Endothelial cell (in vitro differentiated cells): Measurements from ENCODE around the gene MORC4. TPM values are rescaled to one million over a fixed set of nuclear protein-coding genes. Genes with fewer than 3 reads are reported as not detected.

Experiments
- DNase-seq: peaks from one replicate; pipeline ENCODE4 v3.0.0; 2021; ENCODE audit warnings: low spot score
- H3K27ac Mint-ChIP-seq: one replicate; pipeline ENCODE4 v1.8.0; 2021; ENCODE audit warnings: mixed read lengths, inconsistent platforms; ENCODE audit not compliant: unreplicated experiment
- H3K27me3 Mint-ChIP-seq: one replicate; pipeline ENCODE4 v1.8.0; 2021; ENCODE audit warnings: mild to moderate bottlenecking, moderate library complexity, mixed read lengths, inconsistent platforms; ENCODE audit not compliant: unreplicated experiment
- H3K36me3 Mint-ChIP-seq: one replicate; pipeline ENCODE4 v1.8.0; 2021; ENCODE audit warnings: mild to moderate bottlenecking, low read depth, mixed read lengths, inconsistent platforms; ENCODE audit not compliant: unreplicated experiment
- H3K4me1 Mint-ChIP-seq: one replicate; pipeline ENCODE4 v1.8.0; 2021; ENCODE audit warnings: mild to moderate bottlenecking, mixed read lengths, inconsistent platforms; ENCODE audit not compliant: unreplicated experiment
- H3K4me3 Mint-ChIP-seq: one replicate; pipeline ENCODE4 v1.8.0; 2021; ENCODE audit warnings: mild to moderate bottlenecking, mixed read lengths, inconsistent platforms; ENCODE audit not compliant: unreplicated experiment
- H3K9me3 Mint-ChIP-seq: one replicate; pipeline ENCODE4 v1.8.0; 2021; ENCODE audit warnings: mixed read lengths, inconsistent platforms; ENCODE audit not compliant: unreplicated experiment
- total RNA-seq: library from RNA; stranded (reverse); fragmentation: NEBNext Ultra II Directional; extraction: Animal tissue kit (Norgen Biotek cat#: 25700); gene quantifications from one replicate; pipeline ENCODE4 v1.2.1, GENCODE V29; 2021; ENCODE audit not compliant: unreplicated experiment
- TF ChIP-seq, protein P1 (sequence below): fragments of 200-600 bp; sonication (generic); IDR thresholded peaks from one replicate; pipeline ENCODE4 v1.5.0; 2021; ENCODE audit warnings: antibody characterized with exemption; ENCODE audit not compliant: unreplicated experiment

MORC4 gene
- total RNA-seq, 1 donor from 2014 or later = 4.5 TPM

GRCh38 chrX:107008034-107008433, 8.0 kb upstream of the MORC4 start:
- no peaks in the 10 kb centered on the region for H3K36me3 Mint-ChIP-seq
- TF ChIP-seq, protein P1, sequence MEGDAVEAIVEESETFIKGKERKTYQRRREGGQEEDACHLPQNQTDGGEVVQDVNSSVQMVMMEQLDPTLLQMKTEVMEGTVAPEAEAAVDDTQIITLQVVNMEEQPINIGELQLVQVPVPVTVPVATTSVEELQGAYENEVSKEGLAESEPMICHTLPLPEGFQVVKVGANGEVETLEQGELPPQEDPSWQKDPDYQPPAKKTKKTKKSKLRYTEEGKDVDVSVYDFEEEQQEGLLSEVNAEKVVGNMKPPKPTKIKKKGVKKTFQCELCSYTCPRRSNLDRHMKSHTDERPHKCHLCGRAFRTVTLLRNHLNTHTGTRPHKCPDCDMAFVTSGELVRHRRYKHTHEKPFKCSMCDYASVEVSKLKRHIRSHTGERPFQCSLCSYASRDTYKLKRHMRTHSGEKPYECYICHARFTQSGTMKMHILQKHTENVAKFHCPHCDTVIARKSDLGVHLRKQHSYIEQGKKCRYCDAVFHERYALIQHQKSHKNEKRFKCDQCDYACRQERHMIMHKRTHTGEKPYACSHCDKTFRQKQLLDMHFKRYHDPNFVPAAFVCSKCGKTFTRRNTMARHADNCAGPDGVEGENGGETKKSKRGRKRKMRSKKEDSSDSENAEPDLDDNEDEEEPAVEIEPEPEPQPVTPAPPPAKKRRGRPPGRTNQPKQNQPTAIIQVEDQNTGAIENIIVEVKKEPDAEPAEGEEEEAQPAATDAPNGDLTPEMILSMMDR = no peak
- peaks cover 4% of the 10 kb centered on the region for H3K27me3 Mint-ChIP-seq
- H3K9me3 Mint-ChIP-seq = no peaks in the 10 kb centered on the region
- no peak for DNase-seq
- no peaks in the 10 kb centered on the region for H3K4me1 Mint-ChIP-seq
- H3K4me3 Mint-ChIP-seq = no peak overlapping the region
- H3K27ac Mint-ChIP-seq = no peak overlapping the region

- no peak overlapping the region for H3K27ac Mint-ChIP-seq
- TF ChIP-seq, protein P1 = no peak
- no peaks in the 10 kb centered on the region for H3K4me1 Mint-ChIP-seq
- H3K27me3 Mint-ChIP-seq = no peaks in the 10 kb centered on the region
- H3K36me3 Mint-ChIP-seq = no peaks in the 10 kb centered on the region
- no peaks in the 10 kb centered on the region for H3K9me3 Mint-ChIP-seq
- DNase-seq = peak; percentile 19
- H3K4me3 Mint-ChIP-seq = peak overlapping the region; percentile 81
Measured at GRCh38 chrX:106999002-106999975, 723 bp downstream of the MORC4 start.

GRCh38 chrX:106997611-106998010, 2.4 kb downstream of the MORC4 start:
- no peak overlapping the region for H3K4me3 Mint-ChIP-seq
- TF ChIP-seq, protein P1 = no peak
- no peak for DNase-seq

GRCh38 chrX:106995678-106996077, 4.3 kb downstream of the MORC4 start:
- no peak for DNase-seq
- no peaks in the 10 kb centered on the region for H3K36me3 Mint-ChIP-seq
- no peaks in the 10 kb centered on the region for H3K27me3 Mint-ChIP-seq
- H3K4me3 Mint-ChIP-seq = no peak overlapping the region
- no peaks in the 10 kb centered on the region for H3K9me3 Mint-ChIP-seq
- H3K27ac Mint-ChIP-seq = no peak overlapping the region
- no peaks in the 10 kb centered on the region for H3K4me1 Mint-ChIP-seq
- TF ChIP-seq, protein P1 = no peak

More at GRCh38 chrX:106997611-106998010, 2.4 kb downstream of the MORC4 start:
- no peaks in the 10 kb centered on the region for H3K4me1 Mint-ChIP-seq
- H3K36me3 Mint-ChIP-seq = no peaks in the 10 kb centered on the region
- H3K27ac Mint-ChIP-seq = no peak overlapping the region
- no peaks in the 10 kb centered on the region for H3K9me3 Mint-ChIP-seq
- H3K27me3 Mint-ChIP-seq = no peaks in the 10 kb centered on the region

GRCh38 chrX:106987488-106987887, 12.5 kb downstream of the MORC4 start:
- Mint-ChIP-seq H3K27ac (no peak overlapping the region), H3K4me3 (no peak overlapping the region), H3K4me1 (no peaks in the 10 kb centered on the region), H3K27me3 (no peaks in the 10 kb centered on the region), H3K9me3 (no peaks in the 10 kb centered on the region), H3K36me3 (no peaks in the 10 kb centered on the region)
- TF ChIP-seq, protein P1 = no peak
- DNase-seq = no peak
